NCI-H510A treated with DMSO at 0.1 percent for 48 hours (cell line): ENCODE data around the gene PKLR.
A peak's percentile ranks its signal among the peaks of the same experiment; 100 is the strongest.
"Not testable (repeated sequence)": the region's sequence is repeated elsewhere in the genome, so short reads cannot be mapped to it uniquely, and the experiment has no call there.

Source experiments
- DNase-seq: peaks from one replicate; lab custom pipeline; 2025; lab: John Stamatoyannopoulos, UW

PKLR gene

GRCh38 chr1:155301342-155301841 is at the start of gene PKLR:
TSS of gene PKLR (minus strand) at chr1:155301438. CDS start at chr1:155301395, 43 bp downstream.
- no peak for DNase-seq

- DNase-seq: no peak
Measured at GRCh38 chr1:155342842-155343241, 41.6 kb upstream of the PKLR start.

- DNase-seq: no peak
Measured at GRCh38 chr1:155339515-155340097, 38.4 kb upstream of the PKLR start.

GRCh38 chr1:155334962-155335361 is 33.7 kb upstream of the PKLR start:
- DNase-seq: no peak

- peak; percentile 53 for DNase-seq
Measured at GRCh38 chr1:155329980-155330598, 28.9 kb upstream of the PKLR start.

- DNase-seq: not testable (repeated sequence)
Measured at GRCh38 chr1:155328856-155329255, 27.6 kb upstream of the PKLR start.

GRCh38 chr1:155327981-155328380 is 26.7 kb upstream of the PKLR start:
- no peak for DNase-seq

GRCh38 chr1:155326631-155327037 is 25.4 kb upstream of the PKLR start:
- DNase-seq: no peak

GRCh38 chr1:155326020-155326526 is 24.8 kb upstream of the PKLR start:
- no peak for DNase-seq

- DNase-seq: no peak
Measured at GRCh38 chr1:155325603-155325893, 24.3 kb upstream of the PKLR start.

GRCh38 chr1:155324717-155325602 is 23.7 kb upstream of the PKLR start:
- DNase-seq: peak; percentile 47

- DNase-seq: peak; percentile 94
Measured at GRCh38 chr1:155324037-155324716, 22.9 kb upstream of the PKLR start.

- peak; percentile 81 for DNase-seq
Measured at GRCh38 chr1:155323729-155324036, 22.4 kb upstream of the PKLR start.

- peak; percentile 94 for DNase-seq
Measured at GRCh38 chr1:155322953-155323728, 21.9 kb upstream of the PKLR start.

- no peak for DNase-seq
Measured at GRCh38 chr1:155322571-155322952, 21.3 kb upstream of the PKLR start.

- DNase-seq: peak; percentile 5
Measured at GRCh38 chr1:155321639-155322503, 20.6 kb upstream of the PKLR start.

GRCh38 chr1:155320661-155321617 is 19.7 kb upstream of the PKLR start, which contains the start of gene RUSC1:
TSS of gene RUSC1 (plus strand) at chr1:155320894. CDS start at chr1:155321774, 880 bp downstream.
- DNase-seq: no peak

GRCh38 chr1:155320252-155320651 is 19.0 kb upstream of the PKLR start:
- DNase-seq: no peak

- no peak for DNase-seq
Measured at GRCh38 chr1:155319536-155319935, 18.3 kb upstream of the PKLR start.
